Activated naive CD8-positive, alpha-beta T cell treated with anti-CD3 and anti-CD28 coated beads, Interleukin-2, amount 10 ng/mL, durations not matched to agents 7 days and 5 days (primary cell): ENCODE results near the gene ADGRG3. TPM values are rescaled to one million over a fixed set of nuclear protein-coding genes. Genes with fewer than 3 reads are reported as not detected.

ENCODE experiments used
- ATAC-seq: fragments of 150-1000 bp; cut with Tn5 transposase; one replicate; pipeline ENCODE4 v1.10.0; 2021; ENCODE audit warnings: low read depth, moderate library complexity
- POLR2A ChIA-PET: fragments of 350-600 bp; sonication (Branson Sonifier 250); formaldehyde crosslinking; loops from one replicate; lab custom pipeline; 2021; ENCODE audit warnings: antibody characterized with exemption; lab: Charles Lee
- DNase-seq: peaks from one replicate; pipeline ENCODE4 v3.0.0; 2021
- H3K27ac Mint-ChIP-seq: one replicate; pipeline ENCODE4 v1.8.0; 2022; ENCODE audit warnings: mild to moderate bottlenecking, mixed read lengths
- H3K27me3 Mint-ChIP-seq: one replicate; pipeline ENCODE4 v1.8.0; 2022; ENCODE audit warnings: mild to moderate bottlenecking, moderate library complexity, mixed read lengths
- H3K36me3 Mint-ChIP-seq: one replicate; pipeline ENCODE4 v1.8.0; 2021; ENCODE audit warnings: mild to moderate bottlenecking, mixed read lengths
- H3K4me1 Mint-ChIP-seq: one replicate; pipeline ENCODE4 v1.8.0; 2021; ENCODE audit warnings: mixed read lengths
- H3K4me3 Mint-ChIP-seq: one replicate; pipeline ENCODE4 v1.8.0; 2022; ENCODE audit warnings: mild to moderate bottlenecking, moderate library complexity, mixed read lengths
- H3K9me3 Mint-ChIP-seq: one replicate; pipeline ENCODE4 v1.8.0; 2021; ENCODE audit warnings: mixed read lengths
- total RNA-seq, 2 experiments: library from RNA; stranded (reverse); gene quantifications; one replicate each; pipeline ENCODE4 v1.2.3, GENCODE V29; 2021

Gene ADGRG3
- total RNA-seq, 2 experiments from 2014 or later = not detected

GRCh38 chr16:57688487-57688986, 20.4 kb downstream of the ADGRG3 start:
- H3K27me3 Mint-ChIP-seq = peaks cover 3% of the 10 kb centered on the region
- ATAC-seq (no peak), DNase-seq (peak; percentile 29)
- no peaks in the 10 kb centered on the region for H3K9me3 Mint-ChIP-seq
- no peaks in the 10 kb centered on the region for H3K36me3 Mint-ChIP-seq
- H3K4me1 Mint-ChIP-seq = peaks cover 33% of the 10 kb centered on the region
- no peak overlapping the region for H3K4me3 Mint-ChIP-seq
- POLR2A ChIA-PET = interaction anchor here (0.8 to 3.8 kb wide), 2 partner anchors 37 to 47 kb away, joined by 3 to 19 read pairs; partner anchors contain the start of gene KATNB1
- peak overlapping the region; percentile 94 for H3K27ac Mint-ChIP-seq

- H3K27me3 Mint-ChIP-seq = peaks cover 5% of the 10 kb centered on the region
- ATAC-seq (peak; percentile 1), DNase-seq (peak; percentile 39)
- POLR2A ChIA-PET = interaction anchor here (0.8 to 3.8 kb wide), 5 partner anchors 9 to 47 kb away, joined by 3 to 19 read pairs (median 7); partner anchors contain the start of gene KATNB1
- no peaks in the 10 kb centered on the region for H3K36me3 Mint-ChIP-seq
- H3K9me3 Mint-ChIP-seq = no peaks in the 10 kb centered on the region
- H3K4me3 Mint-ChIP-seq = peak overlapping the region; percentile 82
- peak overlapping the region; percentile 94 for H3K27ac Mint-ChIP-seq
- peaks cover 33% of the 10 kb centered on the region for H3K4me1 Mint-ChIP-seq
These were observed 21.1 kb downstream of the ADGRG3 start for GRCh38 chr16:57688987-57689761.

DNA sequence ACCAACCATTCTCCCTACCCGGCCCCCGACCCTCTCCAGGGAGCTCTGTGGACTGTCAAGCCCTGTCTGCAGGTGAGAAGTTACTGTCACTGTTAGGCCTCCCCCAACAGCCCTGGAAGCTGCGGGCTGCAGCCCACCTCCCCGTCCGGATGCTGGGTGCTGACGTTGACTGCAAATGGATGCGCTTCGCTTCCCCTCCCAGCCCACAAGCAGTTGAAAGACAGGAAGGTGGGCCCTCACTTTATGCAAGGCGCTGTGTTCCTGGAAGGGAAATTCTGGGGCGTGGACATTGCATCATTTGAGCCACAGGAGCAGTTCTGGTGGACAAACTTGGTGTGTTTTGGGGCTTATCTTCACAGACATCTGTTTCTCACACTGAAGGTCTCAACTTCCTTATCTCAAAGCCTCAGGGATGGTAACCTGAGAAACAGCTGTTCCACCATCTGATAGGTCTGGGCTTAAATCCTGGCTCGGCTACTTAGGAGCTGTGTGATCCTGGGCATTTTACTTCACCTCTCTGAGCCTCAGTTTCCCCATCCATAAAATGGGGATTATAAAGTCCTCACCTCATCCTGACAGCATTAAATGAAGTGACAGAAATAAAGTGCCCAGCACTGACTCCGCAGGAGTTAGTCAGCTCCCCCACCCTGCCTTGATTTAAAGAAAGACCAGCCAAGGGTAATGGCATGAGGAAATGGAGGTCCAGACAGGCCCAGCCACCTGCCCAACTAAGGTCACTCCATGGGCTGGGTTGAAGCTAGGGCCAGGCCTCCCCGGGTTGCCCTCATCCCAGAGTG, 21.9 kb downstream of the ADGRG3 start:
- Mint-ChIP-seq H3K4me3 (peak overlapping the region; percentile 82), H3K27ac (peak overlapping the region; percentile 94), H3K9me3 (no peaks in the 10 kb centered on the region), H3K4me1 (peaks cover 39% of the 10 kb centered on the region), H3K36me3 (no peaks in the 10 kb centered on the region), H3K27me3 (peaks cover 6% of the 10 kb centered on the region)
- peak; percentile 75 for DNase-seq
- POLR2A ChIA-PET = interaction anchor here (0.8 to 3.8 kb wide), 8 partner anchors 9 to 311 kb away, joined by 3 to 19 read pairs (median 4); partner anchors contain the start of genes KATNB1, USB1 and ZNF319
- peak; percentile 92 for ATAC-seq

DNA sequence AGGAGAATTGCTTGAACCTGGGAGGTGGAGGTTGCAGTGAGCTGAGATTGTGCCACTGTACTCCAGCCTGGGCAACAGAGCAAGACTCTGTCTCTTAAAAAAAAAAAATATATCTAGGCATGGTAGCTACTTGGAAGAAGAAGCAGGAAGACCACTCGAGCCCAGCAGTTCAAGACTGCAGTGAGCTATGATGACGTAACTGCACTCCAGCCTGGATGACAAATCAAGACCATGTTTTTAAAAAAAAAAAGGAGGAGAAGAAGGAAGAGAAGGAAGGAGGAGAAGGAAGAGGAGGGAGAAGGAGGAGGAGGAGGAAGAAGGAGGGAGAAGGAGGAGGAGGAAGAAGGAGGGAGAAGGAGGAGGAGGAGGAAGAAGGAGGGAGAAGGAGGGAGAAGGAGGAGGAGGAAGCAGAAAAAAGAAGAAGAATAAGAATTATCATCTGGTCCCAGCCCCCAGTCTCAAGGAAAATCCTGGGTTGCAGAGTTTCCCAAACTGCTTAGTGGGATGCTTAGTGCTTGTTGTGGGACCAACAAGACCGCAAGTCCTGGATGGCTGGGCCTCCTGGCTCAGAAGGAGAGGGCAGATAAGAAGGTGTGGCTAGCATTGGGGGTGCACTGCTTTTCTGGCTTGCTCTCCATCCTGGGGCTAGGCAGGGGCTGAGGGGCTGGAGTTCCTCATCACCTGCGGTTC, 22.8 kb downstream of the ADGRG3 start:
- H3K9me3 Mint-ChIP-seq = no peaks in the 10 kb centered on the region
- H3K27ac Mint-ChIP-seq = peak overlapping the region; percentile 94
- ATAC-seq (no peak), DNase-seq (no peak)
- H3K27me3 Mint-ChIP-seq = peaks cover 6% of the 10 kb centered on the region
- H3K4me3 Mint-ChIP-seq = peak overlapping the region; percentile 82
- peaks cover 43% of the 10 kb centered on the region for H3K4me1 Mint-ChIP-seq
- no peaks in the 10 kb centered on the region for H3K36me3 Mint-ChIP-seq
- POLR2A ChIA-PET = interaction anchor here (0.8 to 3.8 kb wide), 7 partner anchors 13 to 310 kb away, joined by 3 to 19 read pairs (median 5); partner anchors contain the start of genes KATNB1, USB1 and ZNF319

GRCh38 chr16:57692636-57693035, 24.5 kb downstream of the ADGRG3 start:
- H3K4me1 Mint-ChIP-seq = peaks cover 43% of the 10 kb centered on the region
- peak overlapping the region; percentile 7 for H3K27ac Mint-ChIP-seq
- ATAC-seq (no peak), DNase-seq (no peak)
- POLR2A ChIA-PET = no interaction called here
- no peaks in the 10 kb centered on the region for H3K36me3 Mint-ChIP-seq
- H3K9me3 Mint-ChIP-seq = no peaks in the 10 kb centered on the region
- peaks cover 6% of the 10 kb centered on the region for H3K27me3 Mint-ChIP-seq
- no peak overlapping the region for H3K4me3 Mint-ChIP-seq

GRCh38 chr16:57693550-57693949, 25.4 kb downstream of the ADGRG3 start:
- H3K4me3 Mint-ChIP-seq = no peak overlapping the region
- ATAC-seq (no peak), DNase-seq (no peak)
- H3K4me1 Mint-ChIP-seq = peaks cover 37% of the 10 kb centered on the region
- no peaks in the 10 kb centered on the region for H3K9me3 Mint-ChIP-seq
- H3K27ac Mint-ChIP-seq = no peak overlapping the region
- H3K27me3 Mint-ChIP-seq = peaks cover 6% of the 10 kb centered on the region
- POLR2A ChIA-PET = interaction anchor here (0.7 kb wide), 1 partner anchor 106 kb away, joined by 3 read pairs; no protein-coding TSS in a partner anchor
- H3K36me3 Mint-ChIP-seq = no peaks in the 10 kb centered on the region

GRCh38 chr16:57694231-57694724, 26.2 kb downstream of the ADGRG3 start:
- no peaks in the 10 kb centered on the region for H3K9me3 Mint-ChIP-seq
- POLR2A ChIA-PET = interaction anchor here (0.6 to 0.7 kb wide), 2 partner anchors 25 to 105 kb away, joined by 3 read pairs; no protein-coding TSS in a partner anchor
- ATAC-seq = no peak
- H3K4me3 Mint-ChIP-seq = peak overlapping the region; percentile 78
- H3K36me3 Mint-ChIP-seq = no peaks in the 10 kb centered on the region
- H3K27me3 Mint-ChIP-seq = peaks cover 6% of the 10 kb centered on the region
- H3K4me1 Mint-ChIP-seq = peaks cover 32% of the 10 kb centered on the region
- H3K27ac Mint-ChIP-seq = no peak overlapping the region
- DNase-seq = no peak

DNA sequence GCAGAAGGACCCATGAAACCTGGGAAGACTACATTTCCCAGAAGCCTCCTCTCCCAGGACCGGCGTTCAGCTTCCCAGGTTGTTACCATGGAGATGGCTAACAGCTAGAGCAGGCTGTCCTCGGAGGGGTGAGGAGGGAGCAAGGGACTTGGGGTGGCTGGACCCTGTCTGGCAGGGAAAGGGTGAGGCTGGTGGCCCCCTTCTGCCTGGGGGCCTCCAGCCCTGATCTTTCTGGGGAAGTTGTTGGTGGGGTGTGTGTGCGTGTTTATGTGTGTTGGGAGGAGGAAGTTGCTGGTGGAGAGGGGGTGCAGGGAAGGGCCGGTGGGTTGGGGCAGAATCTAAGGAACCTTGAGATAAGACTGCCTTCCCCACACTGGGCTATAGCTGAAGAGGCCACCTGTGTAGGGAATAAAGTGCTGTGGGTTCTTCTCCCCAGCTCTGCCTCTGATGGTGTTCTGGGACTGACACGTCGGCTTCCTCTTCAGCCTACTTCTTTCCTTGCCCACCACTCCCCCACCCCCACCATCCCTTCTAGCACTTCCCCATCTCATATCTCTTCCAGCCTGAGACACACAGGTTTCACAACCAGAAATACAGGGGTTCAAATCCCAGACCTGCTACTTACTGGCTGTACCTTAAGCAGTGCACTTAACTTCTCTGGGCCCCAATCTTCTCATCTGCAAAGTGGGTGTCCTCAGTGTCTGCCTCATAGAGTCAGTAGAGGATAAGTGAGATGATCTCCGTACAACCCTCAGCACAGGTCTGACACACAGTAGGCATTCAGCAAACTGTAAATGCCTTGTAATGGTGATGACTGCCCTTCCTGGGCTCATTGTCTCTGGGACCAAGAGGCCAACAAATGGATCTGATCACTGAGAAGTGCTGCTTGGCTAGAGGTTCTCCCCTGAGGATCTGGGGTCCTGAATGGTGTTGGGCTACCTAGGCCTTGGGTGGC, 26.9 kb downstream of the ADGRG3 start, which contains the start of gene DRC7:
Gene DRC7, plus strand, starts transcription at position 82 of the 955 bp plus-strand sequence. CDS start 3,144 bp downstream, outside the sequence.
- ATAC-seq (peak; percentile 26), DNase-seq (no peak)
- Mint-ChIP-seq H3K4me3 (peak within 1 kb of the TSS; percentile 78), H3K4me1 (peaks cover 24% of the 10 kb centered on the region), H3K36me3 (no peaks in the 10 kb centered on the region), H3K27me3 (peaks cover 6% of the 10 kb centered on the region), H3K9me3 (no peaks in the 10 kb centered on the region), H3K27ac (peak within 1 kb of the TSS; percentile 77)
- POLR2A ChIA-PET = interaction anchor here (0.6 kb wide), 1 partner anchor 25 kb away, joined by 3 read pairs; no protein-coding TSS in a partner anchor

- H3K36me3 Mint-ChIP-seq = no peaks in the 10 kb centered on the region
- no peak overlapping the region for H3K27ac Mint-ChIP-seq
- POLR2A ChIA-PET = no interaction called here
- peaks cover 18% of the 10 kb centered on the region for H3K4me1 Mint-ChIP-seq
- ATAC-seq (no peak), DNase-seq (no peak)
- H3K4me3 Mint-ChIP-seq = no peak overlapping the region
- no peaks in the 10 kb centered on the region for H3K9me3 Mint-ChIP-seq
- H3K27me3 Mint-ChIP-seq = peaks cover 6% of the 10 kb centered on the region
These were observed 27.6 kb downstream of the ADGRG3 start for GRCh38 chr16:57695680-57696069.

DNA sequence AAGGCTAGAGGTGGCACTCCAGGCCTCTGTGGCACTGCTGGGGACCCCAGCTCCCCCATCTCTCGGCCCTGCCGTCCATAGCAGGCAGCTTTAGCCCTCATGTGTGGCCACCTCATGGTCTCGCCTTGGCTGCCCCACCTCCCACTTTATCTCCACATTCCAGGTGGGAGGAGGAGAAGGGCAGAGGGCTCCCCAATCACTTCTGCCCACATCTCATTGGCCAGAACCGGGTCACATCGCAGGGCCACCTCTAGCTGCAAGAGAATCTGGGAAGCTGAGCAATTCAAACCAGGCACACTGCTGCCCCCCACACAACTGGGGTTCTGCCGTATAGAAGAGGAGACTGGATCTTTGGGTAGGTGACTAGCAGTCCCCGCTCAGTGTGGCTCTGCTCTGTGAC, 28.1 kb downstream of the ADGRG3 start:
- DNase-seq (no peak), ATAC-seq (no peak)
- Mint-ChIP-seq H3K27ac (no peak overlapping the region), H3K4me1 (peaks cover 14% of the 10 kb centered on the region), H3K9me3 (no peaks in the 10 kb centered on the region), H3K4me3 (no peak overlapping the region), H3K27me3 (peaks cover 6% of the 10 kb centered on the region), H3K36me3 (no peaks in the 10 kb centered on the region)
- POLR2A ChIA-PET = interaction anchor here (0.7 kb wide), 1 partner anchor 94 kb away, joined by 3 read pairs; no protein-coding TSS in a partner anchor

DNA sequence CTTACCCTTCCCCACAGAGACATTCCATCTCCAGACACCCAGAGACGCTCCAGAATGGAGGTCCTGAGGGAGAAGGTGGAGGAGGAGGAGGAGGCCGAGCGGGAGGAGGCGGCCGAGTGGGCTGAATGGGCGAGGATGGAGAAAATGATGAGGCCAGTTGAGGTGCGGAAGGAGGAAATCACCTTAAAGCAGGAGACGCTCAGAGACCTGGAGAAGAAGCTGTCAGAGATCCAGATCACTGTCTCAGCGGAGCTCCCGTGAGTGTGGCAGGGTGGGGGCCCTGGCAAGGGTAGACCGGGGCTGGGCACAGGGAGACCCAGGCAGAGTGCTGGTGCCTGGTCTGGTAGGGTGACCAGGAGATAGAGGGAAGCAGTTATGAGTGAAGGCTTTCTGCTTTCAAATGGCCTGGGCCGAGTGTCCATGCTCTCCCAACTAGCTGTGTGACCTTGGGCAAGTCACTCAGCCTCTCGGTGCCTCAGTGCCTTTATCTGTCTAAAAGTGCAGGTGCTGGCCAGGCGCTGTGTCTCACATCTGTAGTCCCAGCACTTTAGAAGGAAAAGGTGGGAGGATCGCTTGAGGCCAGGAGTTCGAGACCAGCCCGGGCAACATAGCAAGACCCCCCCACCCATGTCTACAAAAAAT, 29.9 kb downstream of the ADGRG3 start:
- POLR2A ChIA-PET = no interaction called here
- Mint-ChIP-seq H3K4me1 (peaks cover 9% of the 10 kb centered on the region), H3K27me3 (peaks cover 3% of the 10 kb centered on the region), H3K9me3 (no peaks in the 10 kb centered on the region), H3K36me3 (no peaks in the 10 kb centered on the region), H3K4me3 (no peak overlapping the region), H3K27ac (no peak overlapping the region)
- ATAC-seq (no peak), DNase-seq (no peak)
